Natural killer cell (primary cell): ENCODE data around the gene RBP3. TPM values are rescaled to one million over a fixed set of nuclear protein-coding genes. Genes with fewer than 3 reads are reported as not detected.

Experiments used
- ATAC-seq, 3 donors: fragments of 150-1000 bp in 2 of 3; fragments of 200-7000 bp in 1 of 3; cut with Tn5 transposase; 1 replicate in 1 of 3; 2 replicates in 2 of 3; pipeline ENCODE4 v1.10.0; 2021; ENCODE audit warnings: mild to moderate bottlenecking in 2 of 3, moderate library complexity in 2 of 3
- DNase-seq, 2 donors: peaks; one replicate each; pipeline versions ENCODE4 v3.0.0 to v3.0.0-alpha.2; 2013 to 2021; ENCODE audit warnings: mixed read lengths in 1 of 2
- H3K27ac ChIP-seq: one replicate; pipeline ENCODE4 v1.5.1; 2013; ENCODE audit warnings: mild to moderate bottlenecking, low read length
- H3K27me3 ChIP-seq: one replicate; pipeline ENCODE4 v1.6.1; 2013; ENCODE audit warnings: low read length; ENCODE audit not compliant: control insufficient read depth, insufficient read depth
- H3K36me3 ChIP-seq: one replicate; pipeline ENCODE4 v1.6.1; 2013; ENCODE audit warnings: low read length; ENCODE audit not compliant: control insufficient read depth, insufficient read depth
- H3K4me1 ChIP-seq: one replicate; pipeline ENCODE4 v1.6.1; 2013; ENCODE audit warnings: low read length; ENCODE audit not compliant: control insufficient read depth, insufficient read depth
- H3K4me3 ChIP-seq: one replicate; pipeline ENCODE4 v1.5.1; 2013; ENCODE audit warnings: low read length
- H3K9me3 ChIP-seq: one replicate; pipeline ENCODE4 v1.6.1; 2013; ENCODE audit warnings: low read length; ENCODE audit not compliant: control insufficient read depth, insufficient read depth
- H3K27ac Mint-ChIP-seq, 2 donors: one replicate each; pipeline ENCODE4 v1.8.0; 2022; ENCODE audit warnings: mild to moderate bottlenecking in 2 of 2, mixed read lengths in 2 of 2, moderate library complexity in 1 of 2
- H3K27me3 Mint-ChIP-seq, 2 donors: one replicate each; pipeline ENCODE4 v1.8.0; 2022; ENCODE audit warnings: low read depth in 2 of 2, mixed read lengths in 2 of 2
- H3K36me3 Mint-ChIP-seq: one replicate; pipeline ENCODE4 v1.8.0; 2022; ENCODE audit warnings: mixed read lengths
- H3K4me1 Mint-ChIP-seq, 2 donors: one replicate each; pipeline ENCODE4 v1.8.0; 2022; ENCODE audit warnings: mixed read lengths in 2 of 2
- H3K4me3 Mint-ChIP-seq: one replicate; pipeline ENCODE4 v1.8.0; 2022; ENCODE audit warnings: mild to moderate bottlenecking, moderate library complexity, mixed read lengths
- H3K9me3 Mint-ChIP-seq, 2 donors: one replicate each; pipeline ENCODE4 v1.8.0; 2022; ENCODE audit warnings: mixed read lengths in 2 of 2
- WGBS: methylation state at CpG from one replicate; pipeline ENCODE4 v1.1.7; 2013; ENCODE audit warnings: missing lambda C conversion rate; ENCODE audit not compliant: insufficient coverage; 5-methylcytosine and 5-hydroxymethylcytosine counted together
- intact Hi-C: fragments of 100-400 bp; cut with micrococcal nuclease; formaldehyde crosslinking; loops from one replicate; pipeline ENCODE4 v1.14.2; 2022
- total RNA-seq, 4 donors: library from RNA; stranded (reverse); fragments of 120-200 nt in 1 of 4; gene quantifications; one replicate each; pipeline versions ENCODE4 v1.2.3 to v1.2.4, GENCODE V29; 2013 to 2022
- TF ChIP-seq, protein P1 (sequence below): fragments of 200-600 bp; IDR thresholded peaks from one replicate; pipeline ENCODE4 v1.8.0; 2022; ENCODE audit warnings: antibody characterized with exemption

RBP3 gene
- total RNA-seq, 3 donors from 2014 or later (not counting 1 experiment from before 2014, with no cell fraction given): not detected

DNA sequence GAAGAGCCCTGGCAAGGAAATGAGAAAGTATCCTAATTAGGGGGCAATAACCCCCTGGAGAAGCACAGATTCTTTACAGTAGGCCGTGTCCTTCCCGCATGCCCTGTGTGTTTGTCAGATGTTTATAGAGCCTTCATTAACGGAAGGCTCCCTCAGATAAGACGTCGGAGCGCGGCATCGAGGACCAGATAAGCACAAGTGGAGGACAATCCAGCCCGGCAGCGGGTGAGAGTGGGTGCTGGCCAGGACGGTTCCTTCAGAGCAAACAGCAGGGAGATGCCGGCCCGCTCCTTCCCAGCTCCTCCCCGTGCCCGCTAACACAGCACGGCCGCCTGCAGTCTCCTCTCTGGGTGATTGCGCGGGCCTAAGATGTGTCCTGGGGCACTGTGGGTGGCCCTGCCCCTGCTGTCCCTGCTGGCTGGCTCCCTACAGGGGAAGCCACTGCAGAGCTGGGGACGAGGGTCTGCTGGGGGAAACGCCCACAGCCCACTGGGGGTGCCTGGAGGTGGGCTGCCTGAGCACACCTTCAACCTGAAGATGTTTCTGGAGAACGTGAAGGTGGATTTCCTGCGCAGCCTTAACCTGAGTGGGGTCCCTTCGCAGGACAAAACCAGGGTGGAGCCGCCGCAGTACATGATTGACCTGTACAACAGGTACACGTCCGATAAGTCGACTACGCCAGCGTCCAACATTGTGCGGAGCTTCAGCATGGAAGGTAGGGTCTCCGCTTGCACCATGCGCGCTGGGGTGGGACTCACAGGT, 25.7 kb upstream of the RBP3 start, which contains the start of gene GDF2:
Gene GDF2 (plus strand): TSS at position 155 of the 762 bp plus-strand sequence. CDS start 215 bp downstream, at position 370.
- no peak for DNase-seq
- H3K27me3 ChIP-seq: no peaks in the 10 kb centered on the region
- no peaks in the 10 kb centered on the region for H3K9me3 Mint-ChIP-seq
- H3K4me1 Mint-ChIP-seq: peaks cover 0 to under 1% of the 10 kb centered on the region in 2 donors
- H3K9me3 ChIP-seq: no peaks in the 10 kb centered on the region
- intact Hi-C loops: no loop called here
- H3K36me3 Mint-ChIP-seq: no peaks in the 10 kb centered on the region
- no peak within 1 kb of the TSS for H3K4me3 Mint-ChIP-seq
- no peaks in the 10 kb centered on the region for H3K4me1 ChIP-seq
- no peak for ATAC-seq
- WGBS: 91% methylated on average over 35 of the region's 35 CpGs
- H3K36me3 ChIP-seq: no peaks in the 10 kb centered on the region
- no peak within 1 kb of the TSS for H3K27ac Mint-ChIP-seq
- no peak within 1 kb of the TSS for H3K4me3 ChIP-seq
- H3K27me3 Mint-ChIP-seq: peaks cover 0 to 3% of the 10 kb centered on the region in 2 donors
- TF ChIP-seq, protein P1, sequence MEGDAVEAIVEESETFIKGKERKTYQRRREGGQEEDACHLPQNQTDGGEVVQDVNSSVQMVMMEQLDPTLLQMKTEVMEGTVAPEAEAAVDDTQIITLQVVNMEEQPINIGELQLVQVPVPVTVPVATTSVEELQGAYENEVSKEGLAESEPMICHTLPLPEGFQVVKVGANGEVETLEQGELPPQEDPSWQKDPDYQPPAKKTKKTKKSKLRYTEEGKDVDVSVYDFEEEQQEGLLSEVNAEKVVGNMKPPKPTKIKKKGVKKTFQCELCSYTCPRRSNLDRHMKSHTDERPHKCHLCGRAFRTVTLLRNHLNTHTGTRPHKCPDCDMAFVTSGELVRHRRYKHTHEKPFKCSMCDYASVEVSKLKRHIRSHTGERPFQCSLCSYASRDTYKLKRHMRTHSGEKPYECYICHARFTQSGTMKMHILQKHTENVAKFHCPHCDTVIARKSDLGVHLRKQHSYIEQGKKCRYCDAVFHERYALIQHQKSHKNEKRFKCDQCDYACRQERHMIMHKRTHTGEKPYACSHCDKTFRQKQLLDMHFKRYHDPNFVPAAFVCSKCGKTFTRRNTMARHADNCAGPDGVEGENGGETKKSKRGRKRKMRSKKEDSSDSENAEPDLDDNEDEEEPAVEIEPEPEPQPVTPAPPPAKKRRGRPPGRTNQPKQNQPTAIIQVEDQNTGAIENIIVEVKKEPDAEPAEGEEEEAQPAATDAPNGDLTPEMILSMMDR: no peak
- no peak within 1 kb of the TSS for H3K27ac ChIP-seq

DNA sequence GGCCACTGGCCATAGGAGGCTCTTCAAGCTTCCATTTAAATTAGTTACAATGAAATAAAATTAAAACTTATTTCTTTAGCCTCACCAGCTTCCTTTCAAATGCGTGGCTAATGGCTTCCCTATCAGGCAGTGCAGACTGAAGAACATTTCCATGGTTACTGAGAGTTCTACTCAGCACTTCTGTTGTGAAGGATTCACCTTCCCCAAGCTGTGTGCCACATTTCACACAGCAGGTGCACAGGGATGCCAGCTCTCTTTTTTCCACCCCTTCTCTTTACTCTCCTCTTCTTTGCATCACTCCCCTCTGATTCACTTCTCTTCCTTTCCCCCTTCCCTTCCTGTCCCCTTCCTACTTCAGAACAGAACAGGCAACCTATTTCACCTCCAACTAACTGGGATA, 25.1 kb upstream of the RBP3 start:
- Histone ChIP-seq H3K4me3 (no peak overlapping the region), H3K27me3 (no peaks in the 10 kb centered on the region), H3K4me1 (no peaks in the 10 kb centered on the region), H3K36me3 (no peaks in the 10 kb centered on the region), H3K9me3 (no peaks in the 10 kb centered on the region), H3K27ac (no peak overlapping the region)
- TF ChIP-seq, protein P1: no peak
- 69% methylated on average over 1 of the region's 1 CpG for WGBS
- Mint-ChIP-seq H3K36me3 (no peaks in the 10 kb centered on the region), H3K27me3 (peaks cover 0 to 3% of the 10 kb centered on the region in 2 donors), H3K4me3 (no peak overlapping the region), H3K9me3 (no peaks in the 10 kb centered on the region), H3K27ac (no peak overlapping the region), H3K4me1 (peaks cover 0 to 5% of the 10 kb centered on the region in 2 donors)
- ATAC-seq (no peak), DNase-seq (no peak)
- intact Hi-C loops: no loop called here

DNA sequence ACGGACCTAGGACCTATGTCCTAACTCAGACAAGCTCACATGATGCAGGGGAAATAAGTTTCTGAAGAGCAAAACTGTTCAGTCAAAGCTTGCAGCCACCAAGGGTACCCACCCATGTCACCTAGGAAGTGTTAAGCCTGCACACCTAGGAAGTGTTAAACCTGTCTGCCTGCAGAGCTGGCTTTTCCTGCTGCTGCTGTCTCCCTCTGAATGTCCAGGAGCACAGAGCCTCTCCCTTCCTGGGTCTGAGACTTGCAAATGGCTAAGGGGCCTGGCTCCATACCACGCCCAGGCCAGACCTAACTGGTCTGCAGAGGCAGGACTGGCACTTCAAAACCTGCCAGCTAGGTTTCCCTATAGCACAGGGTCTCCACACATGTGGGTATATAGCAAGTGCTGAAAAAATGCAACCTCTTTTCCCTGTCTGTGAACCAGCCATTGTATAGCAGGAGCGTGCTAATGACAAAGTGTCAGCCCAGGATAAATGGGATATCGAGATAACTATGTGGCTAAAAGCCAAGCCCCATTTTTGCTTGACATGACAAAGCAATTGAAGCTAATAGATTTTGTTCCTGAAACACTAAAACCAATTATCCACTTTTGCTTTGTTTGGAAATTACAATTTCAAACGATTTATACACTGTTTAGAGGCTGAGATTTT, 24.4 kb upstream of the RBP3 start:
- Mint-ChIP-seq H3K4me3 (no peak overlapping the region), H3K27me3 (peaks cover 0 to under 1% of the 10 kb centered on the region in 2 donors), H3K27ac (no peak overlapping the region), H3K9me3 (peaks cover 0 to 2% of the 10 kb centered on the region in 2 donors), H3K36me3 (no peaks in the 10 kb centered on the region), H3K4me1 (peaks cover 0 to 12% of the 10 kb centered on the region in 2 donors)
- ATAC-seq: no peak
- Histone ChIP-seq H3K4me3 (no peak overlapping the region), H3K36me3 (no peaks in the 10 kb centered on the region), H3K9me3 (no peaks in the 10 kb centered on the region), H3K4me1 (no peaks in the 10 kb centered on the region), H3K27ac (no peak overlapping the region), H3K27me3 (no peaks in the 10 kb centered on the region)
- intact Hi-C loops: no loop called here
- WGBS: 92% methylated on average over 4 of the region's 5 CpGs
- TF ChIP-seq, protein P1: no peak
- DNase-seq: no peak
